Nucleus accumbens (tissue), 56 donors: Measurements from ENCODE around the gene PRDM4.

Experiments used
- DNase-seq, 56 donors: peaks; one replicate each; lab custom pipeline; 2025; lab: John Stamatoyannopoulos, UW

PRDM4 gene, protein sequence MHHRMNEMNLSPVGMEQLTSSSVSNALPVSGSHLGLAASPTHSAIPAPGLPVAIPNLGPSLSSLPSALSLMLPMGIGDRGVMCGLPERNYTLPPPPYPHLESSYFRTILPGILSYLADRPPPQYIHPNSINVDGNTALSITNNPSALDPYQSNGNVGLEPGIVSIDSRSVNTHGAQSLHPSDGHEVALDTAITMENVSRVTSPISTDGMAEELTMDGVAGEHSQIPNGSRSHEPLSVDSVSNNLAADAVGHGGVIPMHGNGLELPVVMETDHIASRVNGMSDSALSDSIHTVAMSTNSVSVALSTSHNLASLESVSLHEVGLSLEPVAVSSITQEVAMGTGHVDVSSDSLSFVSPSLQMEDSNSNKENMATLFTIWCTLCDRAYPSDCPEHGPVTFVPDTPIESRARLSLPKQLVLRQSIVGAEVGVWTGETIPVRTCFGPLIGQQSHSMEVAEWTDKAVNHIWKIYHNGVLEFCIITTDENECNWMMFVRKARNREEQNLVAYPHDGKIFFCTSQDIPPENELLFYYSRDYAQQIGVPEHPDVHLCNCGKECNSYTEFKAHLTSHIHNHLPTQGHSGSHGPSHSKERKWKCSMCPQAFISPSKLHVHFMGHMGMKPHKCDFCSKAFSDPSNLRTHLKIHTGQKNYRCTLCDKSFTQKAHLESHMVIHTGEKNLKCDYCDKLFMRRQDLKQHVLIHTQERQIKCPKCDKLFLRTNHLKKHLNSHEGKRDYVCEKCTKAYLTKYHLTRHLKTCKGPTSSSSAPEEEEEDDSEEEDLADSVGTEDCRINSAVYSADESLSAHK

DNA sequence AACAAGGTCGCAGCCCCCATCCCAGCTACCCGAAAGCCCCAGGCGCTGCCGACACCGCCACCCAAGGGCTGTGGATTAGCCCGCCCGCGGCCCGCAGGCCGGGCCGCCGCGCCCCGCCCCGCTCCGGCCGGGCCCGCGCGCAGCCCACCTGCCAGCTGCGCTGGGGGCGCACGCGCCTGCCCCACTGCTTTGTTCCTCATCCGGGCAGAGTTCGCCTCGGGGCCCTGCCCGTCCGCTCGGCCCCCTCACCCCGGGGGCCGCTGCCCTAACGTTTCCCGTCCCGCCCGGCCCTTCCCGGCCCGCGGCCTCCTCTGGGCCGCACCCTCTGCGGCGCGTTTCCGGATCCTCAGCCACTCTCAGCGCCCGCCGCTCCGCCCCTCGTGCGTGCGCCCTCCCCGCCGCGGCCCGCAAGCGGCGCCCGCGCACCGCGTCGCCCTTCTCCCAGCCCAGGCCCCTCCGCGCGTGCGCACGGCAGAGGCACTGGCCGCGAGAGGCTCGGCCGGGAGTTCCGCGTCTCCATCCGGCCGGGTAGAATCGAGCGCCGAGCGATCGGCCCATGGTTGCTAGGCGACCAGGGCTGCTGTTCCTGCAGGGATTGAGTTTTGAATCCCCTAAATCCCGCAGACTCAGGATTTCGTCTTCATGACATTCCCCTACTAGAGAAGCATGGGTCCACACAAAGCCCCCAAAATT is at the start of gene PRDM4:
Gene PRDM4 (minus strand): TSS at position 329 of the 693 bp plus-strand sequence. CDS start 622 bp downstream, outside the sequence.
- peak; percentile 9 to 96 (median 87) for DNase-seq

GRCh38 chr12:107807471-107808150 is 46.7 kb upstream of the PRDM4 start:
- no peak for DNase-seq

GRCh38 chr12:107805488-107806180 is 44.7 kb upstream of the PRDM4 start:
- DNase-seq, result no peak

- no peak for DNase-seq
Measured at GRCh38 chr12:107803092-107803491, 42.2 kb upstream of the PRDM4 start.

GRCh38 chr12:107801150-107801549 is 40.2 kb upstream of the PRDM4 start:
- no peak for DNase-seq

GRCh38 chr12:107798580-107798979 is 37.6 kb upstream of the PRDM4 start:
- DNase-seq, result no peak

GRCh38 chr12:107794451-107794850 is 33.5 kb upstream of the PRDM4 start:
- DNase-seq, result no peak

DNA sequence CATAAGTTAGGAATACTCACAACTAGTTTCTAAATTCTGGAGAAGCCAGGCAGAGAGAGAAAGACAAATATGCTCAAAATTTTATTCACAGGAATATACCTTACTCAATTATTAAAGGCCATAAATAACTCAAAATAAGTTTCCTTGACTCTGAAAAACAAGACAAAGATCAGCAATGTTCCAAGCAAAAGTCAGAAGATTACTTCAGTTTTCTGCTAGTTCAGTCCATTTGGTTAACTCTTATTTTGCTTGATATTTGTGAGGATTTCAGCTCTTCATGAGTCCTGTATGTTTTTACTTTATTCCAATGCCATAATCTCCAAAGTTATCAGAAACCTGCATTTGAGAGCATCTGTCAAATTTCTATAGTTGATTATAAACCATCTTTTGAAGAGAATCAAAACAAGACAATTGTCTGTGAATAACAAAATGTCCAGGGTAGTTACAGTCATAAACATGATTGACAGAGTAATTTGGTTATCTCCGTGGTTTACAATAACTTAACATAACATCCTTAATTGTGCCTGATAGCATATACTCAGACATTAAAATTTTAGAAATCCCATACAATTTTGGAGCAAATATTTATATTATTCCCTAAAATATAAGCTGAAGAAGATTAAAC is 30.6 kb upstream of the PRDM4 start:
- DNase-seq, result no peak

DNA sequence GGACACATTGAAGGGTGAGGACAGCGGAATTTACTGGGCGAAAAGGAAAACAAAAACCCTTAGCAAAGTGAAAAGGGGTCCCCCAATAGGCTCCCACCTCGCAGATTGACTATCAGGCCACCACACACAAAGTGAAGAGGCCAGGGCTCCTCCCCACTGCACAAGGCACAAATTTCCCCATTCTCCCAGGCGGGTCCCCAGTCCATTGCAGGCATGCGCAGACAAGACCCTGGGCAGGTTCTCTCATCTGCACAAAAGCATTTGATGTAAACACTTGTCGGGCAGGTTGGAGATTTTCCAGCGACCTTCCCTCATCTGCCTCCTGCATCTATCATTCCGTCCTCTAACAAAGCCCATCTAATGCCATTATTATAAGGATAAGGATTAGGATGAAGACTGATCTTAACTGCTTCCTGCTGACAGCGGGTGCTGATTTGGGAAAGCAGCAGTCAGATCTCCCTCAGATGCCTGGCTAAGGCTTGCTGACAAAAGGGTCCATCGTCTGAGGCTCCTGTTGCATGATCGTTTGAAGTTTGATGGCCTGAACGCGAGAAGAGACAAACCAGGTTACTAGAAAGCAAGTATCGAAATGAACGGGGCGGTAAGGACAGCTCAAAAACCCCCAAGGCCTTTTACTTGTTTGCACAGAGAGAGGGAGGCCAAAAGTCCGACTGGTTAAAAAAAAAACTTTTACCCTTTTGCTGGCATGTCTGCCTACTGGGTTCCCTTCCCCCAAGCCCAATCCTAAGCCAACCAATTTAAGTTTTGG is 27.9 kb upstream of the PRDM4 start:
- no peak for DNase-seq

- DNase-seq, result no peak
Measured at GRCh38 chr12:107788281-107788680, 27.3 kb upstream of the PRDM4 start.

DNA sequence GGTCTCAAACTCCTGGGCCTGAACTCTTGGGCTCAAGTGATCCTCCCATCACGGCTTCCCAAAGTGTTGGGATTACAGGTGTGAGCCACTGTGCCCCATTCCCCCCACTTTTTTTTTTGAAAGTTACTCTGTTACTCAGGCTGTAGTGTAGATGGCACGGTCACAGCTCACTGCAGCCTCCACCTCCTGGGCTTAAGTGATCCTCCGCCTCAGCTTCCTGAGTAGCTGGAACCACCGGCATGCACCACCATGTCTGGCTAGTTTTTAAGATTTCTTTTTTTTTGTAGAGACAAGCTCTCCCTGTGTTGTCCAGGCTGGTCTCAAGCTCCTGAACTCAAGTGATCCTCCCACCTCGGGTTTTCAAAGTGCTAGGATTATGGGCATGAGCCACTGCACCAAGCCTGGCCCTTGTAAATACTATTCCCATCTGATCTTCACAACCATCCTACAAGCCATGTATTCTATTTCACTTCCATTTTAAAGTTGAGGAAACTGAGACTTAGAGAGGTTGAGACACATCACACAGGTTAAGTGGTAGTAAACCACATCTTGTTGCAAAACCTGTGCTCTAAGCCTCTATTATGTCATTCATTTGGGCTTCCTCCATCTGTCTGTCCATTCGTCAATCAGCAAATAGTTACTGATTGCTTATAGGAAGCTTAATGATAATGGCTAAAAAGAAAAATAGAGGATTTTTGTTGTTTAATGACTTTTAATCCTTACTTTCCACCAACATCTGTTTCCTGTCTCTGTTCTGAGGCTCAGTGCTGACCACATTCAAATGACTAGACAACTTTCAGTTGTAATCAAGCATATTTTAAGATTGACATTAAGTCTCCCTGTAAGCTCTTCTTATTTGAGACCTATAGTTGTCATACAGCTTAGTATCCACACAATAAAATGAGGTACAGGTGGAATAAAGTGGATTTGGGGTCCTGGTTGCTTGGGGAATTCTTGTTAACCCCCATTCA is 22.8 kb upstream of the PRDM4 start:
- DNase-seq, result no peak

- DNase-seq, result no peak
Measured at GRCh38 chr12:107782067-107782466, 21.1 kb upstream of the PRDM4 start.

- no peak for DNase-seq
Measured at GRCh38 chr12:107780298-107780697, 19.4 kb upstream of the PRDM4 start.

GRCh38 chr12:107779077-107779831 is 18.3 kb upstream of the PRDM4 start:
- DNase-seq, result no peak

DNA sequence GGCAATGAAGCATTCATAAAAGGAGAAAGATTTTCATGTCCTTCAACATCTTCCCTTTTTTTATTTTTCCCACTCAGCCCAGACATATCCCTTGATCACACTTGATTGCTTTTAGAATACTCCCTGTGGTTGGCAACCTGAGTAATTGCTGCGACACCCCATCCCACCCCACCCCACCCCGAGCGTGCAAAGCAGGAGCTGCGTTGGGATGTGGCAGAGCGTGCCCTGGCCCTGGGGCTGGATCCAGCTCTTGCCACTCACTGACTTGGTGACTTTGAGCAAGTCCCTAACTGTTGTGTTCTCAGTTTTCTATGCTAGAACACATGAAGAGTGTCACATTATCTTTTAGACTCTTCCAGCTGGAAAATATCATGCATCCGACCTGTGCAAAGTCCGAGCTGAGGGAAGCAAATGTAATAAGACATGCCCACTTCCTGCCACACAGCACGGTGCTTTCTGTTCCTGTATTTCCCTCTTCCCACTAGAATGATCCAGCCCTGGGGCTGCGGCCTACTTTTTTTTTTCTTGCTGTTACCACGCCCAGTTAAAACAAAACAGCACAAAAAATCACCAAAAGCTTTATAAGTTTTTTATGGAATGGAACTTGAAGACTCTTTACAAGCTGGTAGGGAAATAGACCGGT is 17.6 kb upstream of the PRDM4 start:
- DNase-seq, result no peak

DNA sequence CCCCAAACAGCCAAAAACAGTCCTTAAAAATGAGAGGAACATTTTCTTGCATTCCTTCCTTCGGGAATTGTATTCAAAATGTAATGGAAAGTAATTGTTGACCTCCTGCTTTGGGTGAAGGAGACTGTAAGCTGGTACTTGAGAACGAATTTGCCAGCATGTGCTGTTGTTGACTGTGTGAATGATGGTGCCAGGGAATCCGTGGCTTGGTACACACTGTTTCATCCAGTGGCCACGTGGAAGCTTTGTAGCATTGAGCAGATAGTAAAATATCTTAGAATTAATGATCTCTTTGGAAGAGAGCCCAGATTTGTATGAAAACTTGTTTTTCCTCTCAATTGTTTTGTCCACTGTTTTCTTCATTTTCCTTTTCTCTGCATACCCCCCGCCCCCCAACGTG is 15.2 kb upstream of the PRDM4 start:
- DNase-seq, result no peak
